ENCODE results near the gene KLK8.

KLK8 gene

DNA sequence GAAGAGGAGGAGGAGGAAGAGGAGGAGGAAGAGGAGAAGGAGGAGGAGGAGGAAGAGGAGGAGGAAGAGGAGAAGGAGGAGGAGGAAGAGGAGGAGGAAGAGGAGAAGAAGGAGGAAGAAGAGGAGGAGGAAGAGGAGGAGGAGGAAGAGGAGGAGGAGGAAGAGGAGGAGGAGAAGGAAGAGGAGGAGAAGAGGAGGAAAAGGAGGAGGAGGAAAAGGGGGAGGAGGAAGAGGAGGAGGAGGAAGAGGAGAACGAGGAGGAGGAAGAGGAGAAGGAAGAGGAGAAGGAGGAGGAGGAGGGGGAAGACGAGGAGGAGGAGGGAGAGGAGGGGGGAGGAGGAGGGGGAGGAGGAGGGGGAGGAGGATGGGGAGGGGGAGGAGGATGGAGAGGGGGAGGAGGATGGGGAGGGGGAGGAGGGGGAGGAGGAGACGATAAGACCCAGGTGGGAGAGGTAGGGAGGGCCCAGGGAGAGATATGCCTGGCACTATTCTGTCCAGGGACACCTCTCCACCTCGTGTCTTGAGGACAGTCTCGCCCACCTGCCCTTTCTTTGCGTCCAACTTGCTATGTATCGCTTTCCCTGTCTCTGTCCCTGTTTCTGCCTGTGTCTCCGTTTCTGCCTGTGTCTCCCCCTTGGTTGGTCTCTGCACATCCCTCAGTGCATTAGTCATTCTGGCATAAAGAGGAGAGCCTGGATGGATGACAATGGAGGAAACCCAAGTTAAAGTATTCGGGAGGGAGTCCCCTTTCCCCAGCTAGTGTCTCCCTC is 41.5 kb downstream of the KLK8 start:
- TF ChIP-seq SIN3A (IDR thresholded peaks at IDR 0.05; ENCODE audit: borderline replicate concordance, insufficient read depth, low read length) (no peak), TAF1 (IDR thresholded peaks at IDR 0.05; ENCODE audit: borderline replicate concordance, insufficient read depth, low read length) (no peak), POLR2AphosphoS5 (IDR thresholded peaks at IDR 0.05; ENCODE audit: low read depth, low read length) (no peak), FOXP2 (optimal IDR thresholded peaks at IDR 0.05; ENCODE audit: borderline replicate concordance, extremely low read depth, extremely low read length, insufficient read depth) (no peak)
- TF ChIP-seq, protein P1, sequence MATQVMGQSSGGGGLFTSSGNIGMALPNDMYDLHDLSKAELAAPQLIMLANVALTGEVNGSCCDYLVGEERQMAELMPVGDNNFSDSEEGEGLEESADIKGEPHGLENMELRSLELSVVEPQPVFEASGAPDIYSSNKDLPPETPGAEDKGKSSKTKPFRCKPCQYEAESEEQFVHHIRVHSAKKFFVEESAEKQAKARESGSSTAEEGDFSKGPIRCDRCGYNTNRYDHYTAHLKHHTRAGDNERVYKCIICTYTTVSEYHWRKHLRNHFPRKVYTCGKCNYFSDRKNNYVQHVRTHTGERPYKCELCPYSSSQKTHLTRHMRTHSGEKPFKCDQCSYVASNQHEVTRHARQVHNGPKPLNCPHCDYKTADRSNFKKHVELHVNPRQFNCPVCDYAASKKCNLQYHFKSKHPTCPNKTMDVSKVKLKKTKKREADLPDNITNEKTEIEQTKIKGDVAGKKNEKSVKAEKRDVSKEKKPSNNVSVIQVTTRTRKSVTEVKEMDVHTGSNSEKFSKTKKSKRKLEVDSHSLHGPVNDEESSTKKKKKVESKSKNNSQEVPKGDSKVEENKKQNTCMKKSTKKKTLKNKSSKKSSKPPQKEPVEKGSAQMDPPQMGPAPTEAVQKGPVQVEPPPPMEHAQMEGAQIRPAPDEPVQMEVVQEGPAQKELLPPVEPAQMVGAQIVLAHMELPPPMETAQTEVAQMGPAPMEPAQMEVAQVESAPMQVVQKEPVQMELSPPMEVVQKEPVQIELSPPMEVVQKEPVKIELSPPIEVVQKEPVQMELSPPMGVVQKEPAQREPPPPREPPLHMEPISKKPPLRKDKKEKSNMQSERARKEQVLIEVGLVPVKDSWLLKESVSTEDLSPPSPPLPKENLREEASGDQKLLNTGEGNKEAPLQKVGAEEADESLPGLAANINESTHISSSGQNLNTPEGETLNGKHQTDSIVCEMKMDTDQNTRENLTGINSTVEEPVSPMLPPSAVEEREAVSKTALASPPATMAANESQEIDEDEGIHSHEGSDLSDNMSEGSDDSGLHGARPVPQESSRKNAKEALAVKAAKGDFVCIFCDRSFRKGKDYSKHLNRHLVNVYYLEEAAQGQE (IDR thresholded peaks at IDR 0.05; ENCODE audit: insufficient read depth in 1 of 2, low read depth in 2 of 2, low read length in 2 of 2) = no peak

DNA sequence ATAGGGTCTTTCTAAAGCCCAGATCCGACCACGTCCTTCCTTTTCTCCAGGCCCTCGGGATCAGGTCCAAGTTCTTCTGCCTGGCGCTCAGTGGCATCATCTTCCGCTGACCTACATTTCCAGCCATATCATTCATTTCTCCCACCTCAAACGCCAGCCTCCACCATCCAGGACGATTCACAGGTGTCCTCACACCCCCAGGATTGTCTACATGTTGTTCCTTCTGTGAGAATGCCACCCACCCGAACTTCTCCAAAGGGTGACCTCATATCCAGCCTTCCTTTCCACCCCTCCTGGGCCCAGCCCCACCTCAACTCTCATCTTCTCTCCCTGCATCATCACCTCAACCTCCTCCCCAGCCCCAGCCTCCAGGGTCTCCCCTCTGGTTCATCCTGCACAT is 43.8 kb downstream of the KLK8 start:
- TF ChIP-seq FOXP2 (optimal IDR thresholded peaks at IDR 0.05; ENCODE audit: borderline replicate concordance, extremely low read depth, extremely low read length, insufficient read depth) (no peak), POLR2AphosphoS5 (IDR thresholded peaks at IDR 0.05; ENCODE audit: low read depth, low read length) (no peak), SIN3A (IDR thresholded peaks at IDR 0.05; ENCODE audit: borderline replicate concordance, insufficient read depth, low read length) (no peak), TAF1 (IDR thresholded peaks at IDR 0.05; ENCODE audit: borderline replicate concordance, insufficient read depth, low read length) (no peak)
- TF ChIP-seq, protein P1 (IDR thresholded peaks at IDR 0.05; ENCODE audit: insufficient read depth in 1 of 2, low read depth in 2 of 2, low read length in 2 of 2) = no peak

DNA sequence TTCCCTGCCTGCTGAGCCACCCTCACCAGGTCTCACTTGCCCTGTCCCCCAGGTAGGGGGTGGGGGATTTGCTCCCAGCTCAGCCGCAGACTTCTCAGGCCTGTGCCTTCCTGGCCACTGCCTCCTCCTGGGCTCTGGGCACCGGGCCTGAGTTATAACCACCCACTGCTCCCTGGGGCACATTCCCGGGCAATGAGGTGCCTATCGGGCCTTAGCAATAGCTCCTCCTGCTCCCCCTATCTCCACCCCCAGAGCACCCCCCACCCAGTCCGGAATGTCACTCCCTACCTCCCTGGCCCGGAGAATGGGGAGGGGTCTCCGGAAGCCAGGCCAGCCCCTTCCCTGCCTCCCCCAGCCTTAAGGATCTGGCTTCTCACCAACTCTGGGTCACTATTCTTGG is 48.5 kb downstream of the KLK8 start, which contains the start of gene KLK5:
Gene KLK5 (minus strand): TSS at position 129 of the 400 bp plus-strand sequence. CDS start 381 bp downstream, outside the sequence.
- TF ChIP-seq TAF1 (IDR thresholded peaks at IDR 0.05; ENCODE audit: borderline replicate concordance, insufficient read depth, low read length) = no peak
- TF ChIP-seq POLR2AphosphoS5 (IDR thresholded peaks at IDR 0.05; ENCODE audit: low read depth, low read length) = no peak
- TF ChIP-seq FOXP2 (optimal IDR thresholded peaks at IDR 0.05; ENCODE audit: borderline replicate concordance, extremely low read depth, extremely low read length, insufficient read depth) = no peak
- no peak for TF ChIP-seq SIN3A (IDR thresholded peaks at IDR 0.05; ENCODE audit: borderline replicate concordance, insufficient read depth, low read length)
- TF ChIP-seq, protein P1 (IDR thresholded peaks at IDR 0.05; ENCODE audit: insufficient read depth in 1 of 2, low read depth in 2 of 2, low read length in 2 of 2) = no peak

DNA sequence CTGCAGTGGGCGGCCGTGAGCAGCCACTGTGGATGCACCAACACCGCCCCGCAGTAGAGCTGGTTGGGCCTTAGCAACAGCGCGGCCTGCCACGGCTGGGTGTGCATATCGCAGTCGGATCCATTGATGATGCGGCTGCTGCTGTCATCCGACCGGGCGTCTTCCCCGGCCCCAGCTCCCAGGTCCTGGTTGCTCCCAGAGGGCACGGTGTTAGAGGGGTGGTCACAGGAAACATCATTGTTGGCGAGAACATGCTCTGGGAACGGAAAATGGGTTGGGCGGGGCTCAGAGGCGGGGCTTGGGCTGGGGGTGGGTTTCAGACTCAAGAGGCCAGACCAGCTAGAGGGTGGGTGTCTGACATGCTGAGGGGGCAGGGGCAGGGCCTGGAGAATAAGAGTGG is 51.5 kb downstream of the KLK8 start:
- no peak for TF ChIP-seq POLR2AphosphoS5 (IDR thresholded peaks at IDR 0.05; ENCODE audit: low read depth, low read length)
- no peak for TF ChIP-seq SIN3A (IDR thresholded peaks at IDR 0.05; ENCODE audit: borderline replicate concordance, insufficient read depth, low read length)
- no peak for TF ChIP-seq FOXP2 (optimal IDR thresholded peaks at IDR 0.05; ENCODE audit: borderline replicate concordance, extremely low read depth, extremely low read length, insufficient read depth)
- TF ChIP-seq, protein P1 (IDR thresholded peaks at IDR 0.05; ENCODE audit: insufficient read depth in 1 of 2, low read depth in 2 of 2, low read length in 2 of 2) = no peak
- TF ChIP-seq TAF1 (IDR thresholded peaks at IDR 0.05; ENCODE audit: borderline replicate concordance, insufficient read depth, low read length) = no peak
